Lower lobe of right lung (tissue), 2 donors: ENCODE results near the gene PAEP. TPM values are rescaled to one million over a fixed set of nuclear protein-coding genes. Genes with fewer than 3 reads are reported as not detected.

Experiments used
- ATAC-seq, 2 donors: fragments of 200-7000 bp; cut with Tn5 transposase; one replicate each; pipeline ENCODE4 v1.9.1; 2020 to 2022; ENCODE audit warnings: mild to moderate bottlenecking in 2 of 2, moderate library complexity in 2 of 2
- DNase-seq: peaks from one replicate; pipeline ENCODE4 v3.0.0-alpha.2; 2020
- H3K27ac ChIP-seq: fragments of 200-600 bp; one replicate; pipeline ENCODE4 v1.8.0; 2022
- H3K27me3 ChIP-seq: fragments of 200-600 bp; one replicate; pipeline ENCODE4 v1.8.0; 2022; ENCODE audit warnings: low read depth
- H3K36me3 ChIP-seq: fragments of 200-600 bp; one replicate; pipeline ENCODE4 v1.8.0; 2022; ENCODE audit warnings: mild to moderate bottlenecking
- H3K4me1 ChIP-seq: fragments of 200-600 bp; one replicate; pipeline ENCODE4 v1.8.0; 2022
- H3K4me3 ChIP-seq: fragments of 200-600 bp; one replicate; pipeline ENCODE4 v1.8.0; 2022; ENCODE audit warnings: mild to moderate bottlenecking
- H3K9me3 ChIP-seq: fragments of 200-600 bp; one replicate; pipeline ENCODE4 v1.8.0; 2022
- intact Hi-C: fragments of 100-400 bp; cut with DNase I; formaldehyde crosslinking; loops from one replicate; pipeline ENCODE4 v1.11.0; 2022
- total RNA-seq: library from RNA; stranded (reverse); fragmentation: NEBNext Ultra II Directional; extraction: Animal tissue kit (Norgen Biotek cat#: 25700); gene quantifications from one replicate; pipeline ENCODE4 v1.2.1, GENCODE V29; 2021
- TF ChIP-seq, protein P1 (sequence below): fragments of 200-600 bp; IDR thresholded peaks from one replicate; pipeline ENCODE4 v1.8.0; 2022; ENCODE audit warnings: antibody characterized with exemption, mild to moderate bottlenecking
- donor health status: DM: no; HTN: yes; CAD: no; lungs with severe emphysema.

The PAEP gene
- total RNA-seq, 1 donor from 2014 or later = not detected

DNA sequence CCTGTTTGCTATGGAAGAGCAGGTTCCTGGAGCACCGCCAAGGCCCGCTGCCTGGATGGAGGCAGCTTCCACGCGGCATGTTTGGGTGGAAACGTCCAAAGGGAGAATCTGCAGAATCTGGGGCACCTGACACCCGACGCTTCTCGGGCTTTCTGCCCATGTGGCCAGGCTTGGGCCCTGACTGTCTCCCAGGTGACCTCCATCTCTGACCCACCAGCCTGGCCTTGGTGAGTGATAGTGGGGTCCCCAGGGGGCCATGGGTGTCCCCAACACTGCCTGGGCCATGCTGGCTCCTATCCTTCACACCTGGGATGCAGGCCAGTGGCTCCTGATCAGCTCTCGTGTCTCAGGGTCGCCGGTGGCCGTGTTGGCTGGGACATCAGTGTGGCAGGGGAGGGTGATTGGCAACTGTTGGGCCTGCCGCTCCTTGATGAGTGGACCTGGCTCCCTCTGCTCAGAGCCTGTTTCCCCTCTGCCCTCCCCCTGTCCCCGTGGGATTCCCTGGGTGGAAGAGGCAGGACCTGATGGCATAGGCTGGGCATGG is 43.8 kb downstream of the PAEP start:
- Histone ChIP-seq H3K27me3 (peaks cover 32% of the 10 kb centered on the region), H3K4me1 (no peaks in the 10 kb centered on the region), H3K9me3 (no peaks in the 10 kb centered on the region), H3K27ac (no peak overlapping the region), H3K36me3 (no peaks in the 10 kb centered on the region), H3K4me3 (no peak overlapping the region)
- TF ChIP-seq, protein P1, sequence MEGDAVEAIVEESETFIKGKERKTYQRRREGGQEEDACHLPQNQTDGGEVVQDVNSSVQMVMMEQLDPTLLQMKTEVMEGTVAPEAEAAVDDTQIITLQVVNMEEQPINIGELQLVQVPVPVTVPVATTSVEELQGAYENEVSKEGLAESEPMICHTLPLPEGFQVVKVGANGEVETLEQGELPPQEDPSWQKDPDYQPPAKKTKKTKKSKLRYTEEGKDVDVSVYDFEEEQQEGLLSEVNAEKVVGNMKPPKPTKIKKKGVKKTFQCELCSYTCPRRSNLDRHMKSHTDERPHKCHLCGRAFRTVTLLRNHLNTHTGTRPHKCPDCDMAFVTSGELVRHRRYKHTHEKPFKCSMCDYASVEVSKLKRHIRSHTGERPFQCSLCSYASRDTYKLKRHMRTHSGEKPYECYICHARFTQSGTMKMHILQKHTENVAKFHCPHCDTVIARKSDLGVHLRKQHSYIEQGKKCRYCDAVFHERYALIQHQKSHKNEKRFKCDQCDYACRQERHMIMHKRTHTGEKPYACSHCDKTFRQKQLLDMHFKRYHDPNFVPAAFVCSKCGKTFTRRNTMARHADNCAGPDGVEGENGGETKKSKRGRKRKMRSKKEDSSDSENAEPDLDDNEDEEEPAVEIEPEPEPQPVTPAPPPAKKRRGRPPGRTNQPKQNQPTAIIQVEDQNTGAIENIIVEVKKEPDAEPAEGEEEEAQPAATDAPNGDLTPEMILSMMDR = no peak
- DNase-seq = no peak
- ATAC-seq = no peak
- intact Hi-C loops = no loop called here

DNA sequence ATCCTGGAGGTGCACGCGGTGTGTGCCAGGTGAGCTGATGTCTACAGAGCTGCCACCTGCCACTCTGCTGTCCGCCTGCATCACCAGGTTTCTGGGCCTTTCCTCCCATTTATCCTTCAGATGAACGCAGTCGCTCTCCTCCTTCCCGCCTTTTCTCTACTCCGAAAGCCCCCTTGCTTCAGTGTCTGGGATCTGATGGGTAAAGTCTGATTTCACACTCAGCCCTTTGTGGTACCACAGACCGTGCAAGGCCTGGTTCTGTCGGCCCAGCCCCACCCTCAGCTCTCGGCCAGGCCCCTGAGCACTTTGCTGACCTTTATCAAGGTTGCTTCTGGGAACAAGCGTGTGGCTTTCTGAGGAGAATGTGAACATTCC is 45.3 kb downstream of the PAEP start:
- H3K4me1 ChIP-seq = no peaks in the 10 kb centered on the region
- ATAC-seq (no peak), DNase-seq (no peak)
- H3K36me3 ChIP-seq = no peaks in the 10 kb centered on the region
- H3K27ac ChIP-seq = no peak overlapping the region
- peaks cover 27% of the 10 kb centered on the region for H3K27me3 ChIP-seq
- intact Hi-C loops = no loop called here
- TF ChIP-seq, protein P1 = no peak
- no peak overlapping the region for H3K4me3 ChIP-seq
- H3K9me3 ChIP-seq = no peaks in the 10 kb centered on the region

- Histone ChIP-seq H3K27me3 (peaks cover 23% of the 10 kb centered on the region), H3K4me3 (no peak overlapping the region), H3K27ac (no peak overlapping the region), H3K36me3 (no peaks in the 10 kb centered on the region), H3K4me1 (no peaks in the 10 kb centered on the region), H3K9me3 (no peaks in the 10 kb centered on the region)
- TF ChIP-seq, protein P1 = no peak
- no peak for DNase-seq
- intact Hi-C loops = no loop called here
- no peak for ATAC-seq
Measured at GRCh38 chr9:135607401-135608293, 46.1 kb downstream of the PAEP start.

DNA sequence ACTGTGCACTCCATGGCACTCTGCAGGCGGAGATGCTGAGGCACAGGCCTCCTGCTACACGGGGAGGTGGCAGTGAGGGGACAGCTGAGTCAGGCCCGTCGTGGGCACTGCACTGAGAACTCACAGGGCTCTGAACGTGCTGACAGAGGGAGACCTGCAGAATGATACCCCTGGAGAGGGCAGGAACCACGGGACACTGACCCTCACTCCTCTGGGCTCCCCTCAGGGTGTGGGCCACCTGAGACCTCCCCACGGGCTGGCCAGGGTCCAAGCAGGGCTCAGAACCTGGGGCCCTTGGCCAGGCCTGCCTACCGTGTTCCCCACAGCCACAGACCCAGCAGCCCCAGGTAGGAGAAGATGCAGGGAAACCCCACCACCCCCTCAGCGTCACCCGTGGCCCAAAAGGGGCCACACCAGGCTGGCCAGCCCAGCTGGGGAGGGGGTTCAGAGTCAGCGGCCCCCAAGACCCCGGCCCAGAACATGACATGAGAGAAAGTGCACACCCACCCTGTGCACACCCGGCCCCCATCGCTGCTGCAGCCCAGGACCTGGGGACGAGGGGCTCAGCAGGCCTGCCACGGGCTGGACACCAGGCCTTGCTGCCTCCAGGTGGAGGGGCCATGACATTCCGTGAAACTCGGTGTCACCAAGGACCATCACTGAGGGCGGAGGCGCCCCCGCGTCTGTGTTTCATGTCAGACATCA is 46.9 kb downstream of the PAEP start:
- H3K4me1 ChIP-seq = no peaks in the 10 kb centered on the region
- no peaks in the 10 kb centered on the region for H3K9me3 ChIP-seq
- H3K36me3 ChIP-seq = no peaks in the 10 kb centered on the region
- H3K4me3 ChIP-seq = no peak overlapping the region
- ATAC-seq (no peak), DNase-seq (no peak)
- H3K27ac ChIP-seq = no peak overlapping the region
- H3K27me3 ChIP-seq = peaks cover 15% of the 10 kb centered on the region
- TF ChIP-seq, protein P1 = no peak
- intact Hi-C loops = no loop called here

DNA sequence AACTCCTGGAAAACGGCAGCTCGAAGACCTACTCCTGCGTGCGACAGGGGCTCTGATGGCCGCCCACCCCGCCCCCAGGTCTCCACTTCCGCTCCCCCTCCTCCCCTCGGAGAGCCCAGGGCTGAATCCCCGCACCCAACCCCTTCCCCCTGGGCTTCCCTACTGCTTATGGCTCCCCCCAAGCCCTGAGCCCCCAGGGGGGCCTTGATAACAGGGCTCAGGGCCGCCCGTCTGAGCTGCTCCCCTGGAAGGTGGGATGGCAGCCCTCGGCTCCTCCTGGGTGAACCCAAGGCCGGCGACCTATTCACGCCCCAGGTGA is 47.4 kb downstream of the PAEP start:
- peaks cover 13% of the 10 kb centered on the region for H3K27me3 ChIP-seq
- no peak overlapping the region for H3K27ac ChIP-seq
- ATAC-seq (no peak), DNase-seq (no peak)
- H3K9me3 ChIP-seq = no peaks in the 10 kb centered on the region
- H3K36me3 ChIP-seq = no peaks in the 10 kb centered on the region
- TF ChIP-seq, protein P1 = no peak
- intact Hi-C loops = no loop called here
- no peaks in the 10 kb centered on the region for H3K4me1 ChIP-seq
- no peak overlapping the region for H3K4me3 ChIP-seq
